Adrenal gland (tissue), 12 donors: Measurements from ENCODE around the gene KIAA1549. TPM values are rescaled to one million over a fixed set of nuclear protein-coding genes. Genes with fewer than 3 reads are reported as not detected.
"Not testable (repeated sequence)": the region's sequence is repeated elsewhere in the genome, so short reads cannot be mapped to it uniquely, and the experiment has no call there.

Experiments used
- DNase-seq, 7 donors: peaks; one replicate each; pipeline ENCODE4 v3.0.0-alpha.2; 2019 to 2020
- H3K27ac ChIP-seq, 5 donors: fragments of 200-600 bp; sonication (generic) in 4 of 5; 1 replicate in 3 of 5; 2 replicates in 2 of 5; pipeline versions ENCODE4 v1.5.1 to v1.8.0; 2016 to 2020; ENCODE audit warnings: mild to moderate bottlenecking in 1 of 5
- H3K27me3 ChIP-seq: fragments of 200-600 bp; 2 replicates; pipeline ENCODE4 v1.8.0; 2021
- H3K36me3 ChIP-seq, 2 donors: fragments of 200-600 bp; replicated peaks in 1 of 2; 1 replicate in 1 of 2; 2 replicates in 1 of 2; pipeline versions ENCODE4 v1.5.1 to v1.8.0; 2018 to 2022
- H3K4me1 ChIP-seq, 2 donors: fragments of 200-600 bp; replicated peaks in 1 of 2; 1 replicate in 1 of 2; 2 replicates in 1 of 2; pipeline versions ENCODE4 v1.5.1 to v1.8.0; 2018 to 2021
- H3K4me3 ChIP-seq, 4 donors: fragments of 200-600 bp; sonication (generic) in 3 of 4; one replicate each; pipeline ENCODE4 v1.5.1; 2016 to 2018
- H3K9me3 ChIP-seq, 3 donors: fragments of 200-600 bp; sonication (generic) in 1 of 3; replicated peaks in 1 of 3; 1 replicate in 2 of 3; 2 replicates in 1 of 3; pipeline versions ENCODE4 v1.5.1 to v1.8.0; 2016 to 2021
- CTCF ChIP-seq, 6 experiments: fragments of 450-650 bp in 4 of 6; fragments of 200-600 bp in 2 of 6; sonication (generic) in 1 of 6; IDR thresholded peaks; 1 replicate in 5 of 6; 2 replicates in 1 of 6; pipeline versions ENCODE4 v1.5.1 to v1.8.0; 2016 to 2021; ENCODE audit warnings: antibody characterized with exemption in 6 of 6, mild to moderate bottlenecking in 2 of 6, moderate library complexity in 1 of 6
- POLR2A ChIP-seq, 2 donors: fragments of 450-650 bp; IDR thresholded peaks; one replicate each; pipeline ENCODE4 v1.6.1; 2017; ENCODE audit warnings: antibody characterized with exemption in 2 of 2, mild to moderate bottlenecking in 2 of 2, moderate library complexity in 1 of 2
- WGBS, 4 donors: extraction: QIAGEN DNeasy Blood & Tissue Kit in 2 of 4; methylation state at CpG; one replicate each; pipeline versions ENCODE4 v1.1.5 to v1.1.7; 2013 to 2017; 5-methylcytosine and 5-hydroxymethylcytosine counted together
- intact Hi-C, 2 donors: fragments of 100-400 bp; cut with DNase I; formaldehyde crosslinking; loops; one replicate each; pipeline versions ENCODE4 v1.14.1 to v1.15.0; 2022 to 2023
- polyA plus RNA-seq, 3 donors: library from polyadenylated mRNA; stranded (reverse); fragments of 200-250 nt in 2 of 3; fragments of 350-450 nt in 1 of 3; fragmentation: Illumina TruSeq in 1 of 3; extraction: RNeasy Lipid Tissue Mini Kit (QIAGEN cat#74804) in 1 of 3; gene quantifications; one replicate each; pipeline ENCODE4 v1.2.3, GENCODE V29; 2013 to 2014
- total RNA-seq, 9 donors: library from RNA; depleted of rRNA in 4 of 9; stranded (reverse); fragments of >200 nt in 4 of 9; fragments of 120-200 nt in 1 of 9; fragmentation: NEBNext Ultra II Directional in 1 of 9; extraction: Animal tissue kit (Norgen Biotek cat#: 25700) in 1 of 9; gene quantifications; one replicate each; pipeline versions ENCODE4 v1.1.0 to v1.2.4, GENCODE V29; 2013 to 2023
- donor health status: healthy with polysubstance abuse.
- donor health status: Bipolar disorder and iron deficiency.
- donor health status: DM: yes; HTN: yes; CAD: no.
- donor health status: DM: no; HTN: no; CAD: no.
- donor health status: DM: no; HTN: no; CAD: no.
- donor health status: DM: yes; HTN: yes; CAD: no.

The KIAA1549 gene
- total and polyA plus RNA-seq, 12 donors: 1.3 to 7.6 (median 3.7) TPM

GRCh38 chr7:138979226-138979979 is 1.8 kb downstream of the KIAA1549 start:
- Histone ChIP-seq H3K27ac (no peak overlapping the region), H3K4me1 (peaks cover 9 to 21% of the 10 kb centered on the region in 2 donors), H3K9me3 (no peaks in the 10 kb centered on the region), H3K36me3 (no peaks in the 10 kb centered on the region), H3K4me3 (no peak overlapping the region), H3K27me3 (no peaks in the 10 kb centered on the region)
- intact Hi-C loops: no loop called here
- TF ChIP-seq POLR2A (IDR thresholded peaks at IDR 0.05) (no peak), CTCF (IDR thresholded peaks at IDR 0.05) (peak in 1 of 6 experiments; percentile 16)
- DNase-seq: peak in 1 of 7 donors; percentile 11
- 90 to 91% (median 90%) methylated on average over 6 of the region's 6 CpGs for WGBS, 4 donors

GRCh38 chr7:138978541-138979184 is 2.5 kb downstream of the KIAA1549 start:
- Histone ChIP-seq H3K4me3 (no peak overlapping the region), H3K4me1 (peaks cover 9 to 21% of the 10 kb centered on the region in 2 donors), H3K27ac (no peak overlapping the region), H3K27me3 (no peaks in the 10 kb centered on the region), H3K36me3 (no peaks in the 10 kb centered on the region), H3K9me3 (no peaks in the 10 kb centered on the region)
- intact Hi-C loops: no loop called here
- 91 to 93% (median 91%) methylated on average over 6 of the region's 6 CpGs for WGBS, 4 donors
- DNase-seq: no peak
- TF ChIP-seq CTCF (IDR thresholded peaks at IDR 0.05) (no peak), POLR2A (IDR thresholded peaks at IDR 0.05) (no peak)

GRCh38 chr7:138976161-138976560 is 5.0 kb downstream of the KIAA1549 start:
- H3K4me3 ChIP-seq, H3K9me3 ChIP-seq, H3K27ac ChIP-seq, DNase-seq, H3K27me3 ChIP-seq, intact Hi-C loops, H3K36me3 ChIP-seq: not testable (repeated sequence)
- WGBS, 4 donors: 84 to 87% (median 85%) methylated on average over 11 of the region's 11 CpGs
- H3K4me1 ChIP-seq: peaks cover 9 to 14% of the 10 kb centered on the region in 2 donors

GRCh38 chr7:138975343-138976104 is 5.7 kb downstream of the KIAA1549 start:
- TF ChIP-seq CTCF (IDR thresholded peaks at IDR 0.05): no peak
- no peak for TF ChIP-seq POLR2A (IDR thresholded peaks at IDR 0.05)
- Histone ChIP-seq H3K9me3 (no peaks in the 10 kb centered on the region), H3K27ac (no peak overlapping the region), H3K4me1 (peaks cover 7 to 14% of the 10 kb centered on the region in 2 donors), H3K27me3 (no peaks in the 10 kb centered on the region), H3K36me3 (no peaks in the 10 kb centered on the region), H3K4me3 (no peak overlapping the region)
- 45 to 60% (median 56%) methylated on average over 5 of the region's 5 CpGs for WGBS, 4 donors
- intact Hi-C loops: no loop called here
- DNase-seq: no peak
